Thyroid gland (tissue), 4 donors: ENCODE data around the gene MAGI2.
A peak's percentile ranks its signal among the peaks of the same experiment; 100 is the strongest.

ENCODE experiments used
- CTCF ChIP-seq, 6 experiments: fragments of 200-600 bp in 3 of 6; fragments of 450-650 bp in 3 of 6; sonication (generic) in 3 of 6; IDR thresholded peaks; one replicate each; pipeline ENCODE4 v1.5.1; 2016 to 2019; ENCODE audit warnings: antibody characterized with exemption in 6 of 6, mild to moderate bottlenecking in 2 of 6, inconsistent platforms in 1 of 6, moderate library complexity in 1 of 6
- POLR2A ChIP-seq, 2 donors: fragments of 450-650 bp; IDR thresholded peaks; one replicate each; pipeline ENCODE4 v1.6.1; 2017; ENCODE audit warnings: antibody characterized with exemption in 2 of 2, mild to moderate bottlenecking in 2 of 2, moderate library complexity in 1 of 2

GRCh38 chr7:78226059-78226719 is 1227.3 kb downstream of the MAGI2 start:
- TF ChIP-seq CTCF (IDR thresholded peaks at IDR 0.05): peak in 3 of 6 experiments; percentile 30 to 36 (median 31)
- TF ChIP-seq POLR2A (IDR thresholded peaks at IDR 0.05): no peak
